Progenitor cell of endocrine pancreas (in vitro differentiated cells): ENCODE results near the gene PTPN12. TPM values are rescaled to one million over a fixed set of nuclear protein-coding genes. Genes with fewer than 3 reads are reported as not detected.

Experiments
- DNase-seq: peaks from one replicate; pipeline ENCODE4 v3.0.0; 2021; ENCODE audit warnings: low spot score; ENCODE audit not compliant: unreplicated experiment
- H3K27ac Mint-ChIP-seq: 2 replicates; pipeline ENCODE4 v1.8.0; 2021; ENCODE audit warnings: mild to moderate bottlenecking, moderate library complexity, mixed read lengths
- H3K27me3 Mint-ChIP-seq: 2 replicates; pipeline ENCODE4 v1.8.0; 2021; ENCODE audit warnings: mixed read lengths
- H3K36me3 Mint-ChIP-seq: 2 replicates; pipeline ENCODE4 v1.8.0; 2022; ENCODE audit warnings: mixed read lengths; ENCODE audit not compliant: insufficient read depth
- H3K4me1 Mint-ChIP-seq: 2 replicates; pipeline ENCODE4 v1.8.0; 2021; ENCODE audit warnings: low read depth, mixed read lengths
- H3K4me3 Mint-ChIP-seq: 2 replicates; pipeline ENCODE4 v1.8.0; 2021; ENCODE audit warnings: low read depth, mild to moderate bottlenecking, moderate library complexity, mixed read lengths
- H3K9me3 Mint-ChIP-seq: 2 replicates; pipeline ENCODE4 v1.8.0; 2021; ENCODE audit warnings: low read depth, mixed read lengths
- total RNA-seq: library from RNA; stranded (reverse); gene quantifications from 2 replicates; pipeline ENCODE4 v1.2.1, GENCODE V29; 2021
- TF ChIP-seq, protein P1 (sequence below): fragments of 200-600 bp; sonication (generic); IDR thresholded peaks from one replicate; pipeline ENCODE4 v1.5.0; 2021; ENCODE audit warnings: antibody characterized with exemption, mild to moderate bottlenecking; ENCODE audit not compliant: unreplicated experiment

The PTPN12 gene
- total RNA-seq, 1 donor from 2014 or later = 140 TPM

DNA sequence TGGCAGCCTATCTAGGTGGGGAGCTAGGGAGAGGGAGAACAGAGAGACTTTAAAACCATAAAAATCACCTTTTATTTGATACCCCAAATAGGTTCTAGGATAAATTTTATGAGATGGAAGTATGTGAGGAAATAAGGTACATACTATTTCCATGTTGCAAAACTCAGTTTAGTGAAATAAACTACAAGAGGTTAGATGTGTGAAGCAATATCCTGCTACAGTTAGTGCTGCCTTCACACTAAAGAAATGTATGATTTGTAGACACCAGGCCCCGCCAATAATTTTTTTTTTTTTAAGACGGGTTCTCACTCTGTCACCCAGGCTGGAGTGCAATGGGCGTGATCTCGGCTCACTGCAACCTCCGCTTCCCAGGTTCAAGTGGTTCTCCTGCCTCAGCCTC, 124.7 kb downstream of the PTPN12 start:
- H3K36me3 Mint-ChIP-seq = peaks cover 6% of the 10 kb centered on the region
- no peaks in the 10 kb centered on the region for H3K4me1 Mint-ChIP-seq
- H3K4me3 Mint-ChIP-seq = no peak overlapping the region
- TF ChIP-seq, protein P1, sequence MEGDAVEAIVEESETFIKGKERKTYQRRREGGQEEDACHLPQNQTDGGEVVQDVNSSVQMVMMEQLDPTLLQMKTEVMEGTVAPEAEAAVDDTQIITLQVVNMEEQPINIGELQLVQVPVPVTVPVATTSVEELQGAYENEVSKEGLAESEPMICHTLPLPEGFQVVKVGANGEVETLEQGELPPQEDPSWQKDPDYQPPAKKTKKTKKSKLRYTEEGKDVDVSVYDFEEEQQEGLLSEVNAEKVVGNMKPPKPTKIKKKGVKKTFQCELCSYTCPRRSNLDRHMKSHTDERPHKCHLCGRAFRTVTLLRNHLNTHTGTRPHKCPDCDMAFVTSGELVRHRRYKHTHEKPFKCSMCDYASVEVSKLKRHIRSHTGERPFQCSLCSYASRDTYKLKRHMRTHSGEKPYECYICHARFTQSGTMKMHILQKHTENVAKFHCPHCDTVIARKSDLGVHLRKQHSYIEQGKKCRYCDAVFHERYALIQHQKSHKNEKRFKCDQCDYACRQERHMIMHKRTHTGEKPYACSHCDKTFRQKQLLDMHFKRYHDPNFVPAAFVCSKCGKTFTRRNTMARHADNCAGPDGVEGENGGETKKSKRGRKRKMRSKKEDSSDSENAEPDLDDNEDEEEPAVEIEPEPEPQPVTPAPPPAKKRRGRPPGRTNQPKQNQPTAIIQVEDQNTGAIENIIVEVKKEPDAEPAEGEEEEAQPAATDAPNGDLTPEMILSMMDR = no peak
- H3K27me3 Mint-ChIP-seq = no peaks in the 10 kb centered on the region
- no peaks in the 10 kb centered on the region for H3K9me3 Mint-ChIP-seq
- no peak overlapping the region for H3K27ac Mint-ChIP-seq
- DNase-seq = no peak

DNA sequence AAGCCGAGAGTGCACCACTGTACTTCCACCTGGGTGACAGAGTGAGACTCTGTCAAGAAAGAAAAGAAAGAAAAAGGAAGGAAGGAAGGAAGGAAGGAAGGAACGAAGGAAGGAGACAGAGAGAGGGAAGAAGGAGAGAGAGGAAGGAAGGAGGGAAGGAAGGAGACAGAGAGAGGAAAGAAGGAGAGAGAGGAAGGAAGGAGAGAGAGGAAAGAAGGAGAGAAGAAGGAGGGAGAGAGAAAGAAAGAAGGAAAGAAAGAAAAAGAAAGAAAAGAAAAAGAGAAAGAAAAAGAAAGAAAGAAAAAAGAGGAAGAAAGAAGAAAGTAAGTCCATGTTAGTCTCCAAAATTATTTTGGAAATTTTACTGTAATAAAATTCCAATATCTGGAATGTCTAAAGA, 125.8 kb downstream of the PTPN12 start:
- H3K4me3 Mint-ChIP-seq = no peak overlapping the region

DNA sequence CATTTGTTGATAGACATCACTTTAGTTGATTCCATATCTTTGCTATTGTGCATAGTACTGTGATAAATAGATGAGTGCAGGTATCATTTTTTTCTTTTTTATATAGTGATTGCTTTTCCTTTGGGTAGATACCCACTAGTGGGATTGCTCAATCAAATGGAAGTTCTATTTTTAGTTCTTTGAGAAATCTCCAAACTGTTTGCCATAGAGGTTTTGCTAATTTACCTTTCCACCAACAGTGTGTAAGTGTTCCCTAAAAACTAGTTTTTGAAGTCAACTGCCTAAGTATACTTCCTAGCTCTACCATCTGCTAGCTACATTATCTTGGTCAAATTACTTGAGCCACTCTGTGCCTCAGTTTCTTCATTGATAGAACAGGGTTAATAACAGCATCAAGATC, 127.6 kb downstream of the PTPN12 start:
- Mint-ChIP-seq H3K27me3 (no peaks in the 10 kb centered on the region), H3K4me3 (no peak overlapping the region), H3K4me1 (peaks cover 5% of the 10 kb centered on the region), H3K36me3 (peaks cover 3% of the 10 kb centered on the region), H3K27ac (no peak overlapping the region), H3K9me3 (no peaks in the 10 kb centered on the region)
- TF ChIP-seq, protein P1 = no peak
- DNase-seq = no peak

More for the DNA sequence above, 125.8 kb downstream of the PTPN12 start:
- Mint-ChIP-seq H3K27me3 (no peaks in the 10 kb centered on the region), H3K36me3 (peaks cover 3% of the 10 kb centered on the region), H3K4me1 (peaks cover 4% of the 10 kb centered on the region), H3K9me3 (no peaks in the 10 kb centered on the region), H3K27ac (no peak overlapping the region)
- TF ChIP-seq, protein P1 = no peak
- DNase-seq = no peak

DNA sequence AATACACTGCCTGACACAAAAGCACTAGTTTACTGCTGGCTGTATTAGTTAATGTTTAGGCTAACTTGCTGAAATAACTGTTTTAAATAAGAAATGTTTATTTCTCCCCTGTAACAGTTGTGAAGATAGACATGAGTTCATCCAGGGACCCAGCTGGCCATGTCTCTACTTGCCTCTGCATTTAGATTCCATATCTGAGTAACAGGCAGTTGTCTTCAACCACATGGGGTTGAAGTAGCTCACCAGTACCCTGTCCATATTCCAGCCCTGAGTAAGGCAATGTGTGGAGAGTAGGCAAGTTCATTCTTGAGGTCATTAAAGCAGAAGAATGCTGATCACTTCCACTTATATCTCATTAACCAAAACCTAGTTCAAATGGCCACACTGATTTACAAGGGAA, 128.1 kb downstream of the PTPN12 start:
- Mint-ChIP-seq H3K9me3 (no peaks in the 10 kb centered on the region), H3K4me3 (no peak overlapping the region), H3K27me3 (no peaks in the 10 kb centered on the region), H3K36me3 (peaks cover 1% of the 10 kb centered on the region), H3K4me1 (peaks cover 5% of the 10 kb centered on the region), H3K27ac (no peak overlapping the region)
- no peak for DNase-seq
- TF ChIP-seq, protein P1 = no peak

DNA sequence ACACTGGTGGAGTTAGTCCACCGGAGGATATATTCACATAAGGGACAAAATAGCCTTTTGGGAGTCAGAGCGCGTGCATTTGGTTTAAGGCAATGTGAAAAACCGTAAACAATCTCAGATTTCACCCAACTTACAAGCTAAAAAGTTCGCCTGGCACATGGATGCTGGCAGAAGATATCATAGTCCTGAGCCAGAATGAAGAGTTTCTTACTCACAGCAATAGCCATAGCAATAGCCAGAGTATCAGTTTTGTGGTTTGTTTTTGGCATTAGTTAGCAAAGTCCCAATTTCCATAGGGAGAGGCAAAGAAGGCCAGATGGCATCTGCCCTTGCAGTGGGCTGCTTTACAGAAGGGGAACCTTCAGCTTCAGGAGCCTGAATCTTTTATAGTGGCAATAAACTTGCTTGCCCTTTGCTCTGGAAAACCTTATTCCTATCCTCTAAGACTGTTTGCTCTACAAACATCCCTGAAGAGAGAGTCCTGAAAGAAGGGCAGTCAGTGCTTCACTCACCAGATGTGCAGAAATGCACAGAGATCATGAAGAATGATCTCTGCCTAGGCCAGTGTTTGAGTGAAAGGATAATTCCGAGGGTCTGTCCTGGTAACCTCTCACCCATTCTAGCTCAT, 130.5 kb downstream of the PTPN12 start:
- DNase-seq = no peak
- Mint-ChIP-seq H3K9me3 (no peaks in the 10 kb centered on the region), H3K36me3 (no peaks in the 10 kb centered on the region), H3K27me3 (no peaks in the 10 kb centered on the region), H3K4me1 (peaks cover 5% of the 10 kb centered on the region), H3K4me3 (no peak overlapping the region), H3K27ac (peak overlapping the region; percentile 86)
- TF ChIP-seq, protein P1 = no peak
